ENCODE measurements around the gene MEX3C. TPM values are rescaled to one million over a fixed set of nuclear protein-coding genes. Genes with fewer than 3 reads are reported as not detected.

The MEX3C gene
- total RNA-seq, 1 donor from 2014 or later, result 24.8 TPM

- intact Hi-C loops (cut with DNase I), result no loop called here
- ATAC-seq (no peak), DNase-seq (no peak)
- H3K4me3 ChIP-seq, result peak overlapping the region; percentile 90
- H3K27ac ChIP-seq, result no peak overlapping the region
- H3K4me1 ChIP-seq, result peaks cover 50% of the 10 kb centered on the region
- H3K27me3 ChIP-seq, result no peaks in the 10 kb centered on the region
- no peaks in the 10 kb centered on the region for H3K9me3 ChIP-seq
- H3K36me3 ChIP-seq, result no peaks in the 10 kb centered on the region
- TF ChIP-seq CTCF (IDR thresholded peaks at IDR 0.05), result no peak
These were observed 2.9 kb downstream of the MEX3C start for GRCh38 chr18:51194604-51195003.

GRCh38 chr18:51193621-51194287, 3.7 kb downstream of the MEX3C start:
- no peak for DNase-seq

DNA sequence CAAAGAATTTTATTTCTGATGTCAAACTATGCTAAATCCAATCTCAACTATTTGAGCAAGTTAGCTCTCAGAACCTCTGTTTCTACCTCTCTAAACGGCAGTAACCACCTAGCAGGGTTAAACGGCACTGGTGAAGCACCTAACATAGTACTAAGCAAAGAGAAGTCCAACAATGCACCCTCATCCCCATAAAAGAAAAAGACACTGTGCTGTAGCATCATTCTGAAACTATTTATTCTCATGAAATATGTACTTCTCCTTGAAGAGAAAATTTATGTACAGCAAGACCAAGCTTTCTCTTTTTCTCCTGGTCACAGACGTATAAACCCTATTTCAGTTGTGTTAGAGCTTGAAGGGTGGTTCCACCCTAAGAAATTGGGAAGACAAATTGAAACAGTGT, 4.8 kb downstream of the MEX3C start:
- Histone ChIP-seq H3K4me3 (no peak overlapping the region), H3K27ac (no peak overlapping the region), H3K4me1 (peaks cover 50% of the 10 kb centered on the region), H3K27me3 (no peaks in the 10 kb centered on the region), H3K9me3 (no peaks in the 10 kb centered on the region), H3K36me3 (no peaks in the 10 kb centered on the region)
- intact Hi-C loops (cut with DNase I), result no loop called here
- no peak for TF ChIP-seq CTCF (IDR thresholded peaks at IDR 0.05)
- ATAC-seq (no peak), DNase-seq (no peak)

More at GRCh38 chr18:51193621-51194287, 3.7 kb downstream of the MEX3C start:
- Histone ChIP-seq H3K9me3 (no peaks in the 10 kb centered on the region), H3K4me1 (peaks cover 50% of the 10 kb centered on the region), H3K36me3 (no peaks in the 10 kb centered on the region), H3K27ac (peak overlapping the region; percentile 42), H3K4me3 (peak overlapping the region; percentile 4), H3K27me3 (no peaks in the 10 kb centered on the region)
- intact Hi-C loops (cut with DNase I), result no loop called here
- no peak for ATAC-seq
- TF ChIP-seq CTCF (IDR thresholded peaks at IDR 0.05), result no peak

- H3K27me3 ChIP-seq, result no peaks in the 10 kb centered on the region
- H3K9me3 ChIP-seq, result no peaks in the 10 kb centered on the region
- no peak overlapping the region for H3K4me3 ChIP-seq
- no peaks in the 10 kb centered on the region for H3K36me3 ChIP-seq
- intact Hi-C loops (cut with DNase I), result no loop called here
- no peak for TF ChIP-seq CTCF (IDR thresholded peaks at IDR 0.05)
- ATAC-seq (no peak), DNase-seq (no peak)
- H3K4me1 ChIP-seq, result peaks cover 56% of the 10 kb centered on the region
- H3K27ac ChIP-seq, result no peak overlapping the region
These were observed 5.5 kb downstream of the MEX3C start for GRCh38 chr18:51192026-51192425.

- no peaks in the 10 kb centered on the region for H3K36me3 ChIP-seq
- H3K27ac ChIP-seq, result no peak overlapping the region
- peak; percentile 37 for ATAC-seq
- TF ChIP-seq CTCF (IDR thresholded peaks at IDR 0.05), result no peak
- H3K4me3 ChIP-seq, result no peak overlapping the region
- H3K27me3 ChIP-seq, result no peaks in the 10 kb centered on the region
- intact Hi-C loops (cut with DNase I), result no loop called here
- H3K9me3 ChIP-seq, result no peaks in the 10 kb centered on the region
- peaks cover 61% of the 10 kb centered on the region for H3K4me1 ChIP-seq
- DNase-seq, result no peak
These were observed 6.3 kb downstream of the MEX3C start for GRCh38 chr18:51191128-51191717.

Measured in upper lobe of right lung (tissue), 1 donor.